ENCODE data around the gene OR9A4.

Gene OR9A4

DNA sequence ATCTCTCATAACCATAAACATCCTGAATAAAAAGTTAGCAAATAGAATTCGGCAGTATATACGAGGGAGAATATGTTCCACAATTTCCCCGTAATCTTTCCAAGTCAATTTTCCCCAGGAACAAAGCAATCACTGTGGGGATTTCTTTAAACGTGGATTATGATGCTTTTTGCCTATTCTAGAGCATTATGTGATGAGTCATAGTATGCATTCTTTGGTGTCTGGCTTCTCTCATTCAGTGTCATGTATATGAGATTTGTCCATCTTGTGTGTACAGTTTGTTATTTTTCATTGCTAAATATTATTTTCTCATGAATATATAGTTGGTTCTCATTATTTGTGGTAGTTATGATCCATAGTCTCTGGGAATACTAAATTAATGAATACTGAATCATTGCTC is 9.9 kb upstream of the OR9A4 start:
- TF ChIP-seq, protein P1, sequence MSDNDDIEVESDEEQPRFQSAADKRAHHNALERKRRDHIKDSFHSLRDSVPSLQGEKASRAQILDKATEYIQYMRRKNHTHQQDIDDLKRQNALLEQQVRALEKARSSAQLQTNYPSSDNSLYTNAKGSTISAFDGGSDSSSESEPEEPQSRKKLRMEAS (IDR thresholded peaks at IDR 0.05; ENCODE audit: low read depth, low read length) = no peak
- TF ChIP-seq MYC (IDR thresholded peaks at IDR 0.05; ENCODE audit: low read depth, low read length) = no peak
- TF ChIP-seq, protein P2, sequence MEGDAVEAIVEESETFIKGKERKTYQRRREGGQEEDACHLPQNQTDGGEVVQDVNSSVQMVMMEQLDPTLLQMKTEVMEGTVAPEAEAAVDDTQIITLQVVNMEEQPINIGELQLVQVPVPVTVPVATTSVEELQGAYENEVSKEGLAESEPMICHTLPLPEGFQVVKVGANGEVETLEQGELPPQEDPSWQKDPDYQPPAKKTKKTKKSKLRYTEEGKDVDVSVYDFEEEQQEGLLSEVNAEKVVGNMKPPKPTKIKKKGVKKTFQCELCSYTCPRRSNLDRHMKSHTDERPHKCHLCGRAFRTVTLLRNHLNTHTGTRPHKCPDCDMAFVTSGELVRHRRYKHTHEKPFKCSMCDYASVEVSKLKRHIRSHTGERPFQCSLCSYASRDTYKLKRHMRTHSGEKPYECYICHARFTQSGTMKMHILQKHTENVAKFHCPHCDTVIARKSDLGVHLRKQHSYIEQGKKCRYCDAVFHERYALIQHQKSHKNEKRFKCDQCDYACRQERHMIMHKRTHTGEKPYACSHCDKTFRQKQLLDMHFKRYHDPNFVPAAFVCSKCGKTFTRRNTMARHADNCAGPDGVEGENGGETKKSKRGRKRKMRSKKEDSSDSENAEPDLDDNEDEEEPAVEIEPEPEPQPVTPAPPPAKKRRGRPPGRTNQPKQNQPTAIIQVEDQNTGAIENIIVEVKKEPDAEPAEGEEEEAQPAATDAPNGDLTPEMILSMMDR (IDR thresholded peaks at IDR 0.05; ENCODE audit: low read depth, low read length) = no peak
- TF ChIP-seq POLR2A (IDR thresholded peaks at IDR 0.05; ENCODE audit: extremely low read depth, insufficient read length) = no peak
- H3K4me3 ChIP-seq (ENCODE audit: low read depth, low read length) = no peak overlapping the region
- no peak for DNase-seq (ENCODE audit: low read depth)

DNA sequence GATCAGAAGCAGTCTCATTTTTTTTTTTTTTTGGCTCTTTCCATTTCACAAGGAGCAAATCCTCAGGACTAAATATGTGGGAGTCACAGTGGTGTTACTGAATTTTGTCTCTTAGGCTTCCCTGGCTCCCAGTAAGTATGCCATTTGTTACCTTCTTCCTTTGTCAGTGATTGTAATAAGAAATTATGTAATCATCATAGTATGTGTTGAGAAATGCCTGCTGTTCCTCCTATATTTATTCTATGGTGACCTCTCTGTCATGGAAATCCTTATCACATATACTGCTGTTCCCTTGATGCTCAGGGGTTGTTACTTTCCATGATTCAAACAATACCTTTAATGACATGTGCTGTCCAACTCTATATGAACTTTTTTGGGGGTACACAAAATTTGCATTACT is 4.8 kb upstream of the OR9A4 start:
- no peak for DNase-seq (ENCODE audit: low read depth)
- H3K4me3 ChIP-seq (ENCODE audit: low read depth, low read length) = no peak overlapping the region
- no peak for TF ChIP-seq MYC (IDR thresholded peaks at IDR 0.05; ENCODE audit: low read depth, low read length)
- TF ChIP-seq, protein P2 (IDR thresholded peaks at IDR 0.05; ENCODE audit: low read depth, low read length) = no peak
- TF ChIP-seq POLR2A (IDR thresholded peaks at IDR 0.05; ENCODE audit: extremely low read depth, insufficient read length) = no peak

DNA sequence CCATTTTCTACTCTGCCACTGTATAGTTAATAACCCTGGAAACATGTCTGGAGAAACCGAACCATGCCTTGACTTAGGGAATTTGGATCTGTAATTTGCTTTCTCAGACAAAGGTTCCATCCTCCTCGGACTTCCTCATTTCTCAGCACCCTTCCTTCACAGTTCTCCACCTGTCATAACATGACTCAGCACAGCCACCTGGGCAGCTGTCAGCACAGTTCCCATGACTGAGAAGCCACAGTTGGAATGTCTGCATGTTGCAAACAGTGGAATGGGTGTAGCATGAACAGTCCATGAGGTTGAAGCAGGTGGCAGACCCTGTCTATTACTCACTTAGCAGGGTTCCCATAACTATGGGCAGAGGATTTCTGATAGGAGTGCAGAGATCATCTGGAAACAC is 634 bp upstream of the OR9A4 start:
- TF ChIP-seq MYC (IDR thresholded peaks at IDR 0.05; ENCODE audit: low read depth, low read length) = no peak
- TF ChIP-seq, protein P1 (IDR thresholded peaks at IDR 0.05; ENCODE audit: low read depth, low read length) = 0 out of 2 replicates have a peak, but pooled peaks have one; percentile 5

DNA sequence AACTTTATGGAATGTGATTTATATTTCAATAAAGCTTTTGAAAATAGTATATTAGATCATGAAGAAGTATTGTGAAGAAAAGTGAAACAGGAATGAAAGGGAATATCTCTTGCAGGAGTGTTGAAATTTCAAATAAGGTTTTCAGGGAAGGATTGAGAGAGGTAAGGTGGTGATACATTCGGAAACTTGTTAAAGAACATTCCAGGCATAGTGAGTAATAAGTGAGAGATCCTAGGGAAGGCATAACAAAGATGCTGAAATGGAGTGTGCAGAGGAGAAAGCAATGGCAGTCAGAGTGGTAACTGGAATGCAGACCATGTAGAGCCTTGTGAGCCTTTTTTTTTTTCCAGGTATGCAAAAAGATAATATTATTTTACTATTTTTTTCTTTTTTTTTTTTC is 4.1 kb downstream of the OR9A4 start:
- TF ChIP-seq POLR2A (IDR thresholded peaks at IDR 0.05; ENCODE audit: extremely low read depth, insufficient read length) (no peak), MYC (IDR thresholded peaks at IDR 0.05; ENCODE audit: low read depth, low read length) (no peak)
- TF ChIP-seq, protein P2 (IDR thresholded peaks at IDR 0.05; ENCODE audit: low read depth, low read length) = no peak
- TF ChIP-seq, protein P1 (IDR thresholded peaks at IDR 0.05; ENCODE audit: low read depth, low read length) = no peak
- no peak for DNase-seq (ENCODE audit: low read depth)
- H3K4me3 ChIP-seq (ENCODE audit: low read depth, low read length) = no peak overlapping the region

More for the DNA sequence above, 634 bp upstream of the OR9A4 start:
- DNase-seq (ENCODE audit: low read depth) = peak; percentile 49
- H3K4me3 ChIP-seq (ENCODE audit: low read depth, low read length) = no peak overlapping the region

DNA sequence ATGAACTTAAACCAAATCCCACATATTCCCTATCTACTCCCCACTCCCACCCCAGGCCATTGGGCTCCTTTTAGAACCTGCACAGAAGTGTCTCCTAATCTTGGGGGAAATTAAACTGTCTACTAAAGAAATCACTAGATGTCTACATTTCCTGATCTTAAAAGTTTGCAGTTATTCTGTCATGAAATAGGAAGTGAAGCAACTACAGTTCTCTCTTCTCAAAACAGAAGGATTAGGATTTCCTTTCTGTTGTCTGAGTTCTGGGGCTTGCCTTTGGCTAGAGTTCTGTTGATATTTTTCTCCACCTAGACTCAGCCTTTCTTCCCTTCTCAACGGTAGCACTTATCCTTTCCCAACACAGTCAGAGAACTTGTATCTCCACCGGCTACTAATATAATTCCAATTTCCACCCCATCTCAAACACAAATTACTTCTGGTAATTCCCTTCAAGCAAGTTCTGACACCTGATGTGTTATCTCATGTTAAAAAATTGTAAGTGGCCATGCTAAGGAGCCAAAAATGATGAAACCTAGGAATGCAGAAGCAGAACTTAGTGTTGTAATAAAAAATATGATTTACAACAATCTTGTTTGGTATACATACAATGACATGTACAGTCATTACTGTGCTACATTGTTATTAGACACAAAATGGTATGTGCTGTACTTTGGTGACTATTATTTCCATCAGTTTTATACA is 12.1 kb downstream of the OR9A4 start:
- DNase-seq (ENCODE audit: low read depth) = peak; percentile 67
- TF ChIP-seq, protein P2 (IDR thresholded peaks at IDR 0.05; ENCODE audit: low read depth, low read length) = no peak
- TF ChIP-seq, protein P1 (IDR thresholded peaks at IDR 0.05; ENCODE audit: low read depth, low read length) = no peak
- TF ChIP-seq POLR2A (IDR thresholded peaks at IDR 0.05; ENCODE audit: extremely low read depth, insufficient read length) (no peak), MYC (IDR thresholded peaks at IDR 0.05; ENCODE audit: low read depth, low read length) (no peak)
- H3K4me3 ChIP-seq (ENCODE audit: low read depth, low read length) = no peak overlapping the region

DNA sequence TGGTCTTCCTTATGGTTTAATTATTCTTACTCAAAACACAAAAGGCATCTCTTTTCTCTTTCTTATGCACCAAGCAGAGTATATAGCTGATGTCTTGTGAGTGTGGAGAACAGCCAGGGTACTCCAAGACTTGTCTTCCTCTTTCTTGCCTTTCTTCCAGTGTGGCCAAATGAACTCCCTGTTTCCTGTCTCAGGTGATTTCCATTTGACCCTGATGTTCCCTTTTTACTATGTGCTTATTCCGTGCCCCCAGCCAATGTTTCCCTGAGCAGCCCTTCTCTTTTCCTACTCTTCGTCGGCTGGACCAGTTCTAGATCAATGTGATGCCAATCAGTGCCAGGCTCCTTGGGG is 12.6 kb downstream of the OR9A4 start:
- H3K4me3 ChIP-seq (ENCODE audit: low read depth, low read length) = no peak overlapping the region
- no peak for TF ChIP-seq MYC (IDR thresholded peaks at IDR 0.05; ENCODE audit: low read depth, low read length)
- peak; percentile 38 for DNase-seq (ENCODE audit: low read depth)

DNA sequence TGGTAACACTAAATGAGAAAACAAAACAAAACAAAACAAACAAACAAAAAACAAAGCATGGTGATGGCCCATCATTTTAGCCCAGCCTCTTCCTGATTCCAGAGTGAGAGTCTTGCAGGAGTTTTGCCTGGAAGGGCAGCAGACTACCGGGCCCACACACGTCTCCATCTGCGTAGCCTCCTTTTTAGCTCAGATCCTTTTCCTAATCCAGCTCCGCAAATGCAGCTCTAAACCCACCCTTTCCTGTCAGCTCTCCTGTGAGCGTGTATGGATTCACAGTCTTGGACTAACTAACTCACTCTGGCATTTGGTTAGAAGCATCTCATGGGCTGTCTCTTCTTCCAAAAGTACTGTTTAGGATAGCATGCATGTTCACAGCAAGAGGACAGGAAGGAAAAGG is 14.0 kb downstream of the OR9A4 start:
- TF ChIP-seq, protein P1 (IDR thresholded peaks at IDR 0.05; ENCODE audit: low read depth, low read length) = no peak
- TF ChIP-seq POLR2A (IDR thresholded peaks at IDR 0.05; ENCODE audit: extremely low read depth, insufficient read length) = no peak
- TF ChIP-seq MYC (IDR thresholded peaks at IDR 0.05; ENCODE audit: low read depth, low read length) = no peak
- TF ChIP-seq, protein P2 (IDR thresholded peaks at IDR 0.05; ENCODE audit: low read depth, low read length) = no peak
- H3K4me3 ChIP-seq (ENCODE audit: low read depth, low read length) = no peak overlapping the region
- DNase-seq (ENCODE audit: low read depth) = no peak

All from NB4 (cell line).